ENCODE measurements around the gene KMT2A.
A peak's percentile ranks its signal among the peaks of the same experiment; 100 is the strongest.
"Not testable (repeated sequence)": the region's sequence is repeated elsewhere in the genome, so short reads cannot be mapped to it uniquely, and the experiment has no call there.

KMT2A gene

GRCh38 chr11:118435893-118436624 is at the start of gene KMT2A:
Gene KMT2A, plus strand, starts transcription at chr11:118436492. Its CDS starts 21 bp downstream, at chr11:118436513.
- H3K27me3 ChIP-seq (ENCODE audit: control insufficient read depth in 5 of 5, insufficient read depth in 4 of 5, low read length in 5 of 5): no peaks in the 10 kb centered on the region
- no peaks in the 10 kb centered on the region for H3K9me3 ChIP-seq (ENCODE audit: control insufficient read depth in 5 of 5, low read length in 5 of 5)
- H3K9ac ChIP-seq (ENCODE audit: low read length in 5 of 5): peak within 1 kb of the TSS in 4 of 5 donors; percentile 62 to 88 (median 86)
- H3K4me1 ChIP-seq (ENCODE audit: control insufficient read depth in 5 of 5, insufficient read depth in 5 of 5, low read length in 5 of 5): peaks cover 0 to 57% (median 46%) of the 10 kb centered on the region in 5 donors
- peak within 1 kb of the TSS; percentile 70 to 95 (median 86) for H3K4me3 ChIP-seq (ENCODE audit: low read depth in 1 of 5, low read length in 5 of 5)
- no peaks in the 10 kb centered on the region for H3K36me3 ChIP-seq (ENCODE audit: control insufficient read depth in 5 of 5, insufficient read depth in 5 of 5, low read length in 5 of 5)
- H3K27ac ChIP-seq (ENCODE audit: low read depth, low read length): peak within 1 kb of the TSS; percentile 81

- no peak overlapping the region for H3K4me3 ChIP-seq (ENCODE audit: low read depth in 1 of 5, low read length in 5 of 5)
- no peak overlapping the region for H3K9ac ChIP-seq (ENCODE audit: low read length in 5 of 5)
- H3K27me3 ChIP-seq (ENCODE audit: control insufficient read depth in 5 of 5, insufficient read depth in 4 of 5, low read length in 5 of 5): no peaks in the 10 kb centered on the region
- no peaks in the 10 kb centered on the region for H3K9me3 ChIP-seq (ENCODE audit: control insufficient read depth in 5 of 5, low read length in 5 of 5)
- no peak overlapping the region for H3K27ac ChIP-seq (ENCODE audit: low read depth, low read length)
- peaks cover 0 to 8% (median 7%) of the 10 kb centered on the region in 5 donors for H3K4me1 ChIP-seq (ENCODE audit: control insufficient read depth in 5 of 5, insufficient read depth in 5 of 5, low read length in 5 of 5)
- H3K36me3 ChIP-seq (ENCODE audit: control insufficient read depth in 5 of 5, insufficient read depth in 5 of 5, low read length in 5 of 5): peaks cover 28 to 71% (median 53%) of the 10 kb centered on the region in 5 donors
Observed at GRCh38 chr11:118396097-118396501, 40.2 kb upstream of the KMT2A start.

- peaks cover 0 to 17% (median 12%) of the 10 kb centered on the region in 5 donors for H3K4me1 ChIP-seq (ENCODE audit: control insufficient read depth in 5 of 5, insufficient read depth in 5 of 5, low read length in 5 of 5)
- no peaks in the 10 kb centered on the region for H3K9me3 ChIP-seq (ENCODE audit: control insufficient read depth in 5 of 5, low read length in 5 of 5)
- H3K36me3 ChIP-seq (ENCODE audit: control insufficient read depth in 5 of 5, insufficient read depth in 5 of 5, low read length in 5 of 5): peaks cover 21 to 57% (median 47%) of the 10 kb centered on the region in 5 donors
- H3K9ac ChIP-seq (ENCODE audit: low read length in 5 of 5): no peak overlapping the region
- no peak overlapping the region for H3K4me3 ChIP-seq (ENCODE audit: low read depth in 1 of 5, low read length in 5 of 5)
- H3K27ac ChIP-seq (ENCODE audit: low read depth, low read length): no peak overlapping the region
- no peaks in the 10 kb centered on the region for H3K27me3 ChIP-seq (ENCODE audit: control insufficient read depth in 5 of 5, insufficient read depth in 4 of 5, low read length in 5 of 5)
Observed at GRCh38 chr11:118397448-118397847, 38.8 kb upstream of the KMT2A start.

GRCh38 chr11:118398791-118399559 is 37.3 kb upstream of the KMT2A start:
- Histone ChIP-seq H3K9me3 (ENCODE audit: control insufficient read depth in 5 of 5, low read length in 5 of 5) (no peaks in the 10 kb centered on the region), H3K27ac (ENCODE audit: low read depth, low read length) (no peak overlapping the region), H3K36me3 (ENCODE audit: control insufficient read depth in 5 of 5, insufficient read depth in 5 of 5, low read length in 5 of 5) (peaks cover 16 to 42% (median 31%) of the 10 kb centered on the region in 5 donors), H3K4me1 (ENCODE audit: control insufficient read depth in 5 of 5, insufficient read depth in 5 of 5, low read length in 5 of 5) (peaks cover 2 to 27% (median 26%) of the 10 kb centered on the region in 5 donors), H3K9ac (ENCODE audit: low read length in 5 of 5) (no peak overlapping the region), H3K27me3 (ENCODE audit: control insufficient read depth in 5 of 5, insufficient read depth in 4 of 5, low read length in 5 of 5) (no peaks in the 10 kb centered on the region), H3K4me3 (ENCODE audit: low read depth in 1 of 5, low read length in 5 of 5) (no peak overlapping the region)

- peak within 1 kb of the TSS; percentile 86 to 98 (median 96) for H3K9ac ChIP-seq (ENCODE audit: low read length in 5 of 5)
- no peaks in the 10 kb centered on the region for H3K9me3 ChIP-seq (ENCODE audit: control insufficient read depth in 5 of 5, low read length in 5 of 5)
- H3K27ac ChIP-seq (ENCODE audit: low read depth, low read length): peak within 1 kb of the TSS; percentile 86
- peaks cover 13 to 31% (median 15%) of the 10 kb centered on the region in 5 donors for H3K36me3 ChIP-seq (ENCODE audit: control insufficient read depth in 5 of 5, insufficient read depth in 5 of 5, low read length in 5 of 5)
- peak within 1 kb of the TSS; percentile 93 to 99 (median 94) for H3K4me3 ChIP-seq (ENCODE audit: low read depth in 1 of 5, low read length in 5 of 5)
- H3K27me3 ChIP-seq (ENCODE audit: control insufficient read depth in 5 of 5, insufficient read depth in 4 of 5, low read length in 5 of 5): no peaks in the 10 kb centered on the region
- peaks cover 2 to 35% (median 30%) of the 10 kb centered on the region in 5 donors for H3K4me1 ChIP-seq (ENCODE audit: control insufficient read depth in 5 of 5, insufficient read depth in 5 of 5, low read length in 5 of 5)
Observed at GRCh38 chr11:118401151-118401879, 35.0 kb upstream of the KMT2A start, which contains the start of gene ATP5MG. Gene ATP5MG, plus strand, starts transcription at chr11:118401606. Its CDS starts 60 bp downstream, at chr11:118401666.

- Histone ChIP-seq H3K9me3 (ENCODE audit: control insufficient read depth in 5 of 5, low read length in 5 of 5) (no peaks in the 10 kb centered on the region), H3K4me3 (ENCODE audit: low read depth in 1 of 5, low read length in 5 of 5) (peak overlapping the region; percentile 93 to 99 (median 94)), H3K36me3 (ENCODE audit: control insufficient read depth in 5 of 5, insufficient read depth in 5 of 5, low read length in 5 of 5) (peaks cover 11 to 31% (median 12%) of the 10 kb centered on the region in 5 donors), H3K27ac (ENCODE audit: low read depth, low read length) (peak overlapping the region; percentile 86), H3K27me3 (ENCODE audit: control insufficient read depth in 5 of 5, insufficient read depth in 4 of 5, low read length in 5 of 5) (no peaks in the 10 kb centered on the region), H3K4me1 (ENCODE audit: control insufficient read depth in 5 of 5, insufficient read depth in 5 of 5, low read length in 5 of 5) (peaks cover 2 to 38% (median 30%) of the 10 kb centered on the region in 5 donors), H3K9ac (ENCODE audit: low read length in 5 of 5) (peak overlapping the region; percentile 86 to 98 (median 96))
Observed at GRCh38 chr11:118401880-118402590, 34.3 kb upstream of the KMT2A start.

- H3K4me3 ChIP-seq (ENCODE audit: low read depth in 1 of 5, low read length in 5 of 5): peak overlapping the region; percentile 93 to 99 (median 94)
- not testable (repeated sequence) for H3K9me3 ChIP-seq (ENCODE audit: control insufficient read depth in 5 of 5, low read length in 5 of 5); H3K27me3 ChIP-seq (ENCODE audit: control insufficient read depth in 5 of 5, insufficient read depth in 4 of 5, low read length in 5 of 5)
- H3K4me1 ChIP-seq (ENCODE audit: control insufficient read depth in 5 of 5, insufficient read depth in 5 of 5, low read length in 5 of 5): peaks cover 2 to 38% (median 30%) of the 10 kb centered on the region in 5 donors
- peaks cover 7 to 29% (median 9%) of the 10 kb centered on the region in 5 donors for H3K36me3 ChIP-seq (ENCODE audit: control insufficient read depth in 5 of 5, insufficient read depth in 5 of 5, low read length in 5 of 5)
- peak overlapping the region; percentile 86 for H3K27ac ChIP-seq (ENCODE audit: low read depth, low read length)
- H3K9ac ChIP-seq (ENCODE audit: low read length in 5 of 5): peak overlapping the region; percentile 86 to 98 (median 96)
Observed at GRCh38 chr11:118402594-118402993, 33.7 kb upstream of the KMT2A start.

- no peaks in the 10 kb centered on the region for H3K27me3 ChIP-seq (ENCODE audit: control insufficient read depth in 5 of 5, insufficient read depth in 4 of 5, low read length in 5 of 5)
- no peak overlapping the region for H3K4me3 ChIP-seq (ENCODE audit: low read depth in 1 of 5, low read length in 5 of 5)
- no peak overlapping the region for H3K27ac ChIP-seq (ENCODE audit: low read depth, low read length)
- peaks cover 2 to 31% (median 21%) of the 10 kb centered on the region in 5 donors for H3K4me1 ChIP-seq (ENCODE audit: control insufficient read depth in 5 of 5, insufficient read depth in 5 of 5, low read length in 5 of 5)
- peaks cover 14 to 37% (median 21%) of the 10 kb centered on the region in 5 donors for H3K36me3 ChIP-seq (ENCODE audit: control insufficient read depth in 5 of 5, insufficient read depth in 5 of 5, low read length in 5 of 5)
- no peaks in the 10 kb centered on the region for H3K9me3 ChIP-seq (ENCODE audit: control insufficient read depth in 5 of 5, low read length in 5 of 5)
- H3K9ac ChIP-seq (ENCODE audit: low read length in 5 of 5): no peak overlapping the region
Observed at GRCh38 chr11:118406599-118407166, 29.6 kb upstream of the KMT2A start.

Measured in subcutaneous abdominal adipose tissue (tissue), 5 donors.